Right forelimb (tissue), 1 donor: ENCODE measurements around the gene WDR31.
"Not testable (repeated sequence)": the region's sequence is repeated elsewhere in the genome, so short reads cannot be mapped to it uniquely, and the experiment has no call there.

Experiments
- DNase-seq: peaks from one replicate; pipeline ENCODE4 v3.0.0-alpha.2; 2018

The WDR31 gene

DNA sequence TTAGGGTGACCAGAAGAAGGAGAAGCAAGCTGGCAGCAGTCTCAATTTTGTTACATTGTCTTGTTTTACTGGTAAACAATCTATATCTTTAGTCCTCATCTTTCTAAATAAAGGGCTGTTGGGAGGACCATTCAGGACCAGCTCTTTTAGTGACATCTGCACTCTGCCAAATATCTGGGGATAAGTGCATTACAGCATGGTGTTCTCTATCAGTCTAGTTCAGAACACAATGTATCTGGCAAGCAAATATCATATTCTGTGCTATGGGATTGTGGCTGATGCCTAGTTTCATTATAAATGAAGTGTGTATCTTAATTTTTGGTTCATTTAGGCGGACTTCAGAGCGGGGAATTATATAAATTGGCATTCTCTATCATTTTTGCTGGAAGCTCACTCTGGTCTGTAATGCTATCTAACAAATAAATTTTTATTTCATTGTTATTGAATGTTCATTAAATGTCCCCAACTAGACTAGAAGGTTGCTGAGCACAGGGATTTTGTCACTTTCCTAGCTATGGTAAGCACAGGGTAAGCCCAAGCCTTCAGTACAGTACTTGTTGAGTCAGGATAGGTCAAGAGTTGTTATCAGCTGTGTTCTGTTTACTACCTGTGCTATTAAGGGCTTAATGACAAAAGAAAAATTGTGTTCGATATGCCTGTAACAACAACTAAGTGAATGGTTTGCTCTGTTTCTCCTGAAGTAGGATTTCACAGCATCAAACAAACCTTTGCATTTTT lies 11.9 kb downstream of the WDR31 start:
- no peak for DNase-seq

- DNase-seq, result no peak
Measured at GRCh38 chr9:113326230-113326629, 13.8 kb downstream of the WDR31 start.

DNA sequence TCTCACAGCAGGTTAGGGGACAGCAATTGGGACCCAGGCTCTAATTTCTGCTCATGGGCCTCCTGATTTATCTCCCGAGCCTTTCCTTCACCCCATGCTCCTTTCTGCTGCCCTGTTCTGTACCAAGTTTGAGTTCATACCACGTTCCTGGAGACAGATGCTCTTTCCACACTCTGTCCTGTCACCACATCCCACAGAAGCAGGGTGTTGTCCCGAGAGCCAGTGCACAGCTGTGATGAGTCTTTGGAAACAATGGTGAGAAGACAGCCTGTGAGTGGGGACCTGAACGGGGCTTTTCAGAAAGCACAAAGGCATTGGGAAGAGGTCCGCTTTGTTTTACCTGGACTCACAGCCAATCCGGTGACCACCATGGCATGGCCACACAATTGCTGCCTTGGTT lies 17.4 kb downstream of the WDR31 start:
- no peak for DNase-seq

- no peak for DNase-seq
Measured at GRCh38 chr9:113320051-113320450, 20.0 kb downstream of the WDR31 start.

DNA sequence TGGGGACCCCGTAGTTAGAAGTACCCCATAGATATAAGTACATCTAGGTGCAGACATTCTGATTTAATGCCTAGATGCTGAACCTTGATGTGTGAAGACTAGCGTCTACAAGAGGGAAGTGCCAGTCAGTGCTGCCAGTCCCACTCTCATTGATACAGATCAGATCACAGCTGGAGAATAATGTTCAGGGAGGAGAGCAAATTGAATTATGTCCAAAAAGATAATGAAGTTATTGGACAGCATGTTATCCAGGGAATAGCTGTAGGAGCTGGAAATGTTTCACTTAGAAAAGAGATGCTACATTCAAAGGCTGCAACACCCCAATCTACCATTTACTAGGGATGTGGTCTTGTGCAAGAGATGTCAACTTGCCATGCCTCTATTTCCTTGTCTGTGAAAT lies 21.0 kb downstream of the WDR31 start:
- DNase-seq, result no peak

DNA sequence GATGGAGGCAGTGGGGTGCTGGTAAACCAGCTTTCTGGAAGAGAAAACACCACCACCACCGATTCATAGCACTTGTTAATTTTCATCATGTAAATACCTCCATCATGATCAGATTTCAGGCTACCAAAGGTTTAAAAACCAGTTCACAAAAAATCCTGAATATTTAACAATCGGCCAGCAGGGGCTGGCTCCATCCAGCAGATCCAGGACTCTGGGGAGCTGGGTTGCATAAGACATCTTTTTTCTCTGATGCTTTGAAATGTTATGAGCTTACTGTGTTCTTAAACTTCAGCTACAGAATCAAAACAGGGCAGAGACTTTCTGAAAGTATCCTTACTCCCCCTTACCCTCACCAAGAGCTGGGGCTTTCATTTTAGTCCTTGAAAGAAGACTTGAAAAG lies 22.3 kb downstream of the WDR31 start:
- no peak for DNase-seq

GRCh38 chr9:113316030-113316429 lies 24.0 kb downstream of the WDR31 start:
- DNase-seq, result no peak

- no peak for DNase-seq
Measured at GRCh38 chr9:113315231-113315630, 24.8 kb downstream of the WDR31 start.

- no peak for DNase-seq
Measured at GRCh38 chr9:113313261-113313660, 26.8 kb downstream of the WDR31 start.

- no peak for DNase-seq
Measured at GRCh38 chr9:113311961-113312360, 28.1 kb downstream of the WDR31 start.

DNA sequence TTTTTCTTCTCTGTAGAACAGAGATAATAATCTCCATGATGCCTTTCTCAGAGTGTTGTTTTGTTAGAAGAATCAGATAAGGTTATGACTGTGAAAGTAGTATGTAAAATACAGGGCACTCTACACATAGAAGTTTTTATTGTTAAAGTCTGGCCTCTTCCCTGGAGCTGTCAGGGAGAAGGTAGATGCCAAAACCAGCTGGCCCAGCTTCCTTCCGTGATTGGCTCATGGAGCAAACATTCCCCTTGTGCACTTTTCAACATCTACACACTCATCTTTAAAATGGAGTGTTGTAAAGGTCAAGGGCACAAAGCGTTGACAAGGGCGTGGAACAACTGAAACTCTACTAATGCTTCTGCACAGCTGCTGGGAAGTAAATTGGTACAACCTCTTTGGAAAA lies 29.5 kb downstream of the WDR31 start:
- DNase-seq, result no peak

DNA sequence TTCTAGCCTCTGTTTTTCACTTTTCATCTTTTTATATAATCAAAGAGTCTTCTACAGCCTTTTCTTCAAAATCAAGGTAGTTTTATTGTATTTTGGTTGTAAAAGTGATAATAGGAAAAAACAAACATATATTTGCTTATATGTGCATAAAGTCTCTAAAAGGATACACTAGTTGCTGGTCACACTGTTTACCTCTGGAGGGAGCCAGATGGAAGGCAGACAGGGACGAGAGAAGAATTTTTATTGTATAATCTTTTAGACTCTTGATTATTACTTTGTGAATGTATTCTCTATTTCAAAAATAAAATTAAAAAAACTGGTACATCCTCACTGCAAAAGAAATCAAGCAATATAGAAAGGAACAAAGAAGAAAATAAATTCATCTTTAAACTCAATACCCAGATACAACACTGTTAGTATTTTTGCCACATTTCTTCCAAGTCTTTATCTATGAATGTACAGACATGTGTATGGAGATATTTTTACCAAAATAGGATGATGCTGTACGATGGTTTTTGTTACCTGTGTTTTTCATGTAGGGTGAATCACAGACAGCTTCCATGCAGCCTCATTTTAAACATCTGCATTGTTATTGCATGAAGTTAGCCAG lies 30.8 kb downstream of the WDR31 start:
- no peak for DNase-seq

- no peak for DNase-seq
Measured at GRCh38 chr9:113307396-113307975, 32.6 kb downstream of the WDR31 start.

DNA sequence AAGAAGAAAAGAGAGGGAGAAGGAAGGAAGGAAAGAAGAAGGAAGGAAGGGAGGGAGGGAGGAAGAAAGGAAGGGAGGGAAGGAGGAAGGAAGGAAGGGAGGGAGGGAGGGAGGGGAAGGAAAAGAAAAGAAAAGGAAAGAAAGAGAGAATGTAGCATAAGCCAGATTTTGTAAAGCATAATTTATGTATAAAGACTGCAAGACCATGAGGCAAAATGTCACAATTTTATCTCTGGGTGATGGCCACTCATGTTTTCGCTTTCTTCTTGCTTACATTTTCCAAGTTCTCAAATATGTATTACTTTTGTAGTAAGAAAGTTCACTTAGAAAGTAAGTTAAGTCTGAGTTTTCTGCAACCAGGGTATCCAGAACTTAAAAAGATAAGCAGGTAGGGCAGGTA lies 33.5 kb downstream of the WDR31 start:
- no peak for DNase-seq

GRCh38 chr9:113302792-113303418 lies 37.2 kb downstream of the WDR31 start, which contains the start of gene RNF183:
RNF183 (minus strand) TSS chr9:113303376; CDS start chr9:113298184, 5,192 bp downstream.
- DNase-seq, result no peak

DNA sequence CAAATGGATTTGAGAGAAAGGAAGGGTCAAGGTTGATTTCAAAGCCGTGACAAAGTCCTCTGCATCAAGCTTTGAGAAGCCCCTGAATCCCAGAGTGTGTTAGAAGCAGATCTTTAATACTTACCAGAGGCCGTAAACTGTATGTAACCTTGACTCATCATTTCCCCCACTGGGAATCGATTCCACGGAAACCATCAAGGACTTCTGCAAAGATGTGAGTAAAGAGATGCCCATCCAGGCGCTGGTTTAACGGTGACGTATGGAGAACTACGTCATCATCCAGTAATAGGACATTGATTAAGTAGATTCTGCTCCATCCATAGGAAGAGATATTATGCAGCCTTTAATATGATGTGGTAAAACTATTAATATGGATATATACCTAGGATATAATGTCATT lies 38.5 kb downstream of the WDR31 start:
- DNase-seq, result no peak

DNA sequence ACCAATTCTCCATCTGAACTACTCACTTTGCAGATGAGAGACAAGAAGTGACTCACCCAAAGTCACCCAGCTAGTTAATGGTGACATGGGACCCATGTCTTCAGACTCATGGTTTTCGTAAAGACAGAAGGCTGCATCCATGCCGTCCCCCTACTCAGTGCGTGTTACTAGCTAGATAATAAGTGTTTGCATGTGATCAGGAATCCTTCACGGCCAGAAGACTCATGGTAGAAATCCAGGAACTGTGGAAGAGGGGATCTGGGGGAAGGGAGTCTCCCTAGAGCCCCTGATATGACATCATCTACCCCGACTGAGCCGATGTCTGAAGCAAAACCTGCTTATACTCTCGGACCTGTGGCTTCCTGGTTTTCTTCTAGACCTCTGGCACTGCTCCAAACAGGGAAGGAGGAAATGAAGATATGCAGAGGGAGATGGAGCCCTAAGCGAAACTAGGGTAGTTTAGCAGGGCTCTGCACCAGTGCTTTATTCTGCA lies 40.2 kb downstream of the WDR31 start:
- no peak for DNase-seq

DNA sequence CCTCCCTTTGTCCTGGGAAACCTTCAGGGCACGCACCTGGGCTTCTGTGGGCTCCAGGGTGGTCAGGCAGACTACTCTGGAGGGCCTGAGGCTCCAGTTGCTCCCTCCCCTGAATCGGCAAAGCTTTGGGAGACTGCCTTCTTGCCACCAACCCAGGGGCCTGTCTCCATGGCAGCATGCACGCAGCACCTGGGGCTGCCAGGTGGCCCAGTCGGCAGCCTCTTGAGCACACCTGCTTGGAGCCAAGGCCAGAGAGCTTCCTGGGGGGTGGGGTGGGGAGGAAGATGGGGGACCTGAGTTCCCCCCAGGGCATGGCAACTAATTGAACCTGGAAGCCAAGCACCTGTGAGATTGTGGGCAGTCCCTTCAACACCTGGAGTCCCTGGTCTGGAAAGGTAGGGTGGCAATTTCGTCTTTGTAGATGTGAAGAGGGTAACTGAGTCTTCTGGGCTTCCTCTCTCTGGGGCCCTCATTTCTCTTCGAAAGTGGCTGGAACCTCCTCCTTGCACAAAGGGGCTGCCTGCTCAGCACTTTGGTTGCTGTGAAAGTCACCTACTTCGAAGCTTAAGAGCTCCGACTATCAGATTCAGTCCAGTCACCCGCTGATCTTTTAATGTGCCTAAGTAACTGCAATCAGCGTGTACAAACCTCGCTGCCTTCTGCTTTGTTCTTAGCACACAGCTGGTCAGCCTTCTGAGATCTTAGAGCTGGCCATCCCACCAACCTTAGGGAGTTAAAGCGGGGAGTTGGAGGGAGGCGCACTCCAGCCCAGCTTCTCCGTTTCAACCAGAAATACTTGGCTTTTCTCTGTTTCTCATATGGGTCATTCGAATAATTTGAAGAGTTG lies 40.9 kb downstream of the WDR31 start:
- DNase-seq, result no peak

DNA sequence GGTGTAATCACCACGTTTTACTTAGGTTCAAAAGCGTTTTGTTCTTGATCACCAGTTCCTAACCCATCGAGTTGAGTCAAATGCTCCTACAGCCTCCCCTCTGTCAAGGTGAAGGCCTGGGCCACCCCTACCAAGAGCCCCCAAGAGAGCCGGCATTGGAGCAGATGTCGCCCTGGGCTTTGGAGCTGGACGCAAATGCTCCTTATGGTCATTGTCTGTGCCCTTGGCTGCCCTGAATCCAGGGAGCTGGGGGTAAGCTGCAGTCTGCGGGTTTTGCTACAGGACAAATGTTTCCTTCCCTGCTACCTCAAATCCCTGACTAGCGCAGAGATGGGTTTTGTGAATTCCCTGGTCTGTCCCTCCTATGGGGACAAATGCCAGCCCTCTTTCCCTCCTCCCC lies 41.8 kb downstream of the WDR31 start:
- no peak for DNase-seq

DNA sequence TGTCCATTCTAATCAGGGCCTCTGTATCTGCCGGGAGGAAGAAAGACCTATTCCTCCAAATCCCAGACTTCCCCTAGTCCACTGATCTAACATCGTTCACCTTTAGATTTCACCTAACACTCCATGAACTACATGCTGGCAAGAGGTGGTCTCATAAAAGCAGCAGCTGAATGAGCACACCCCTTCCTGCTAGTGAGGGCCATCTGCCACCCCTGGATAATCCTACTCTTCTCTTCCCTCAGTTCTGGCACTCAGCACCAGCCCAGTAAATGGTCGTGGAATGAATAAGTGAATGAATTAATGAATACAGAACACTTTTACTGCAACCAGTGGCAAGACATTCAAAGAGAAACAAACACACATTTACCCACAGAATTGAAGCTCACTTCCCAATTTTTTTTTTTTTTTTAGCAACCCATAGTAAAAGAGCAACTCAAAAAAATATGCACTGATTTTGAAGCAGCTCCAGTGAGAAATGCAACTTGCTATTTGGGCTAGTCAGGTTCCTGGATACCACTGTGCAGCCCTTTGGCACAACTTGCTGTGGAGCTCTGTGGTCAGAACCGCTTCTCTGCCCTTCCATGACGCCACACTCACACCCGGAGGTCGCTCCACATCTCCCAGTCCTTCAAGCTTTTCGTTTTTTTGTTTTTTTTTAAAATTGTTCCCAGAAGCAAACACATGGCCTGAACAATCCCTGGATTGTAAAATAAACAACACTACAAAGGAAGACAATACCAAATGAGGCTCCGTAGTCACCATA lies 43.1 kb downstream of the WDR31 start:
- DNase-seq, result no peak

GRCh38 chr9:113296247-113296646 lies 43.8 kb downstream of the WDR31 start:
- not testable (repeated sequence) for DNase-seq

GRCh38 chr9:113293285-113293878 lies 46.7 kb downstream of the WDR31 start:
- no peak for DNase-seq
